ENCODE measurements around the gene B3GAT1.

DNA sequence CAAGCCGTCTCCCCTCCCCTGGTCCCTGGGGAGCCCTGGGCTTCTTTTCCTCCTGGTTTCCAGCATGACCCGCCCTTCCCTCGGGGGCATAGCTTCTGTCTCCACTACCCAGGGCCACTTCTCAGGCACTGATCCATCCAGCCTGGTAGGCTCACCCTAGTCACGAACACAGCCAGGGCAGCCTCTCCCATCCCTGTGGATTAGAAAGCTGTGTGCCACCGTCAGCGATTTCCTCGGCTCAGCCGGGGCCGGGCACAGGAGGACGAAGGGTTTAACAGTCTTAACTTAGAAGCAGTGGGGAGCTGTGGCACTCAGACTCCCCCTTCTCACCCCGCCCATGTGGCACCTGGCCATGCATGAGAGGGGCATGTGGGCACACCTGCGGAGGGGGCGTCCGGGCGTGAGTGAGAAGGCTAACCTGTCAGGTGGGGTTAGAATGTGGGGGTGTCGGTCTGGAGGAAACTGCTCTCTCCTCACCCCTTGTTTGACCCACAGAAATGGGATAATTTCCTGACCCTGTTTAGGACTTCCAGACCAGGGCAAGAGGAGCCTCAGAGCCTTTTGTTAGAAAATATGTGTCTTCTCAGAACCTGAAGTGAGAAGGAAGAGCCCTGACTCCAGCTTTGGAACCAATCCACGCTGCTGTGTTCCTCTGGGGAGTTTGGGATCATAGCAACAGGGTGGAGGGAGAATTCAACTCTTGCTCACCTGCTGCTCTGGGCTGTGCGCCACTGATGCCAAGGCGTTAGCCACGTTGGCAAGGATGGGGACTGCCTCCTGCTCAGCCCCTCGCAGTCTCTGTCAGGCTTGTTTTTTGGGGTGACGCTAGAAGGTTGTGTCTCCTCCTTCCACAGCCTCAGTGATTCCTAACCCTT is 65.7 kb downstream of the B3GAT1 start:
- TF ChIP-seq, protein P1, sequence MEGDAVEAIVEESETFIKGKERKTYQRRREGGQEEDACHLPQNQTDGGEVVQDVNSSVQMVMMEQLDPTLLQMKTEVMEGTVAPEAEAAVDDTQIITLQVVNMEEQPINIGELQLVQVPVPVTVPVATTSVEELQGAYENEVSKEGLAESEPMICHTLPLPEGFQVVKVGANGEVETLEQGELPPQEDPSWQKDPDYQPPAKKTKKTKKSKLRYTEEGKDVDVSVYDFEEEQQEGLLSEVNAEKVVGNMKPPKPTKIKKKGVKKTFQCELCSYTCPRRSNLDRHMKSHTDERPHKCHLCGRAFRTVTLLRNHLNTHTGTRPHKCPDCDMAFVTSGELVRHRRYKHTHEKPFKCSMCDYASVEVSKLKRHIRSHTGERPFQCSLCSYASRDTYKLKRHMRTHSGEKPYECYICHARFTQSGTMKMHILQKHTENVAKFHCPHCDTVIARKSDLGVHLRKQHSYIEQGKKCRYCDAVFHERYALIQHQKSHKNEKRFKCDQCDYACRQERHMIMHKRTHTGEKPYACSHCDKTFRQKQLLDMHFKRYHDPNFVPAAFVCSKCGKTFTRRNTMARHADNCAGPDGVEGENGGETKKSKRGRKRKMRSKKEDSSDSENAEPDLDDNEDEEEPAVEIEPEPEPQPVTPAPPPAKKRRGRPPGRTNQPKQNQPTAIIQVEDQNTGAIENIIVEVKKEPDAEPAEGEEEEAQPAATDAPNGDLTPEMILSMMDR (conservative IDR thresholded peaks at IDR 0.05 in 1 of 2, IDR thresholded peaks at IDR 0.05 in 1 of 2; ENCODE audit: extremely low read depth in 1 of 2, insufficient read depth in 1 of 2, low read depth in 1 of 2, low read length in 2 of 2): no peak
- no peak for TF ChIP-seq EZH2 (IDR thresholded peaks at IDR 0.05; ENCODE audit: borderline replicate concordance, low read length)

Measured in mammary epithelial cell (primary cell).